ENCODE data around the gene BTN1A1.

DNA sequence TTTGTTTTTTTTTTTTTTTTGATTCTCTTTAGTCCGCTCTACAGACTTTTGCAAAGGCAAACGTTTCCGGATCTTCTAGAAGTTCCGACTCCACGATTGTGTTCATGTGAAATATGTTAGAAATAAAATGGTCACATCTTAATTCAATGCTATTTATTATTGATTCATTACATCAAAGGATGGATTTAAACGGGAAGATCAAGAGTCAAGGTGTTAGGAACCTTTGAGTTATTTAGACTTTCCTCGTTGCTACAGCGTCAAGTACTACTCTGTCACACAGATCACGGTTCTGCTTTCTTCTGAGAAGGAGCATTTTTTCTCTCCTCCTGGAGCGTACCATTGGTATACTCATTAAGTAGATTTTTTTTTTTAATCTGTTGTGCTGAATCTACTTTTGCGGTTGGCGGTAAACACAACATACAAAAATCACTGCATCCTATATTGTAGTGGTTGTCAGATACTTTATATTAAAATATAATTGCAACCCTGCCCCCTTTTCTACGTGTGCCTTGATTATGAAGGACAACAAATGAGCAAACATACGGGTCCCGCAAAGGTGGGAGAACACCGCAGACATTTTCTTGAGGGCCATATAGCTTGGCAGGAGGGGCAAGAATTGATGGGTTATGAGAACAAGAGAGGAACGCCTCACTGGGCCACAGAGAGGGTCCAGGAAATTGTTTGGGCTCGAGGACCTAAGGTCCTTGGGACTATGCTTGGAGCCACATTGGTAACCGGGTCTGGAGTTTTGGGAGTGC lies 55.6 kb downstream of the BTN1A1 start:
- TF ChIP-seq, protein P1, sequence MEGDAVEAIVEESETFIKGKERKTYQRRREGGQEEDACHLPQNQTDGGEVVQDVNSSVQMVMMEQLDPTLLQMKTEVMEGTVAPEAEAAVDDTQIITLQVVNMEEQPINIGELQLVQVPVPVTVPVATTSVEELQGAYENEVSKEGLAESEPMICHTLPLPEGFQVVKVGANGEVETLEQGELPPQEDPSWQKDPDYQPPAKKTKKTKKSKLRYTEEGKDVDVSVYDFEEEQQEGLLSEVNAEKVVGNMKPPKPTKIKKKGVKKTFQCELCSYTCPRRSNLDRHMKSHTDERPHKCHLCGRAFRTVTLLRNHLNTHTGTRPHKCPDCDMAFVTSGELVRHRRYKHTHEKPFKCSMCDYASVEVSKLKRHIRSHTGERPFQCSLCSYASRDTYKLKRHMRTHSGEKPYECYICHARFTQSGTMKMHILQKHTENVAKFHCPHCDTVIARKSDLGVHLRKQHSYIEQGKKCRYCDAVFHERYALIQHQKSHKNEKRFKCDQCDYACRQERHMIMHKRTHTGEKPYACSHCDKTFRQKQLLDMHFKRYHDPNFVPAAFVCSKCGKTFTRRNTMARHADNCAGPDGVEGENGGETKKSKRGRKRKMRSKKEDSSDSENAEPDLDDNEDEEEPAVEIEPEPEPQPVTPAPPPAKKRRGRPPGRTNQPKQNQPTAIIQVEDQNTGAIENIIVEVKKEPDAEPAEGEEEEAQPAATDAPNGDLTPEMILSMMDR (IDR thresholded peaks at IDR 0.05), result no peak
- TF ChIP-seq EP300 (IDR thresholded peaks at IDR 0.05; ENCODE audit: low read depth) (no peak), POLR2AphosphoS5 (IDR thresholded peaks at IDR 0.05) (no peak), POLR2A (IDR thresholded peaks at IDR 0.05) (no peak)

Data from transverse colon (tissue), 4 donors.